HL-60 (cell line): ENCODE data around the gene PLCG1.

ENCODE experiments used
- GABPA ChIP-seq: IDR thresholded peaks from 2 replicates; pipeline ENCODE4 v1.6.1; 2012; ENCODE audit warnings: low read depth
- POLR2AphosphoS5 ChIP-seq: IDR thresholded peaks from 2 replicates; pipeline ENCODE4 v1.6.1; 2012; ENCODE audit warnings: low read depth
- REST ChIP-seq: IDR thresholded peaks from 2 replicates; pipeline ENCODE4 v1.6.1; 2012; ENCODE audit warnings: low read depth; ENCODE audit not compliant: insufficient replicate concordance
- TF ChIP-seq, protein P1 (sequence below): IDR thresholded peaks from one replicate; pipeline ENCODE4 v1.5.1; 2011; ENCODE audit warnings: low read length, control low read depth, inconsistent platforms; ENCODE audit not compliant: insufficient read depth

- TF ChIP-seq, protein P1, sequence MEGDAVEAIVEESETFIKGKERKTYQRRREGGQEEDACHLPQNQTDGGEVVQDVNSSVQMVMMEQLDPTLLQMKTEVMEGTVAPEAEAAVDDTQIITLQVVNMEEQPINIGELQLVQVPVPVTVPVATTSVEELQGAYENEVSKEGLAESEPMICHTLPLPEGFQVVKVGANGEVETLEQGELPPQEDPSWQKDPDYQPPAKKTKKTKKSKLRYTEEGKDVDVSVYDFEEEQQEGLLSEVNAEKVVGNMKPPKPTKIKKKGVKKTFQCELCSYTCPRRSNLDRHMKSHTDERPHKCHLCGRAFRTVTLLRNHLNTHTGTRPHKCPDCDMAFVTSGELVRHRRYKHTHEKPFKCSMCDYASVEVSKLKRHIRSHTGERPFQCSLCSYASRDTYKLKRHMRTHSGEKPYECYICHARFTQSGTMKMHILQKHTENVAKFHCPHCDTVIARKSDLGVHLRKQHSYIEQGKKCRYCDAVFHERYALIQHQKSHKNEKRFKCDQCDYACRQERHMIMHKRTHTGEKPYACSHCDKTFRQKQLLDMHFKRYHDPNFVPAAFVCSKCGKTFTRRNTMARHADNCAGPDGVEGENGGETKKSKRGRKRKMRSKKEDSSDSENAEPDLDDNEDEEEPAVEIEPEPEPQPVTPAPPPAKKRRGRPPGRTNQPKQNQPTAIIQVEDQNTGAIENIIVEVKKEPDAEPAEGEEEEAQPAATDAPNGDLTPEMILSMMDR = no peak
- TF ChIP-seq REST (no peak), GABPA (no peak), POLR2AphosphoS5 (no peak)
These were observed 15.9 kb upstream of the PLCG1 start for GRCh38 chr20:41121399-41121798.
